ENCODE data around the gene NCAPD3. TPM values are rescaled to one million over a fixed set of nuclear protein-coding genes. Genes with fewer than 3 reads are reported as not detected.

Gene NCAPD3
- total and polyA plus RNA-seq, 9 of the 15 experiments (the other 6 are each of a cell fraction or from before 2014, with no cell fraction given), result 23.6 to 80.6 (median 58.6) TPM

DNA sequence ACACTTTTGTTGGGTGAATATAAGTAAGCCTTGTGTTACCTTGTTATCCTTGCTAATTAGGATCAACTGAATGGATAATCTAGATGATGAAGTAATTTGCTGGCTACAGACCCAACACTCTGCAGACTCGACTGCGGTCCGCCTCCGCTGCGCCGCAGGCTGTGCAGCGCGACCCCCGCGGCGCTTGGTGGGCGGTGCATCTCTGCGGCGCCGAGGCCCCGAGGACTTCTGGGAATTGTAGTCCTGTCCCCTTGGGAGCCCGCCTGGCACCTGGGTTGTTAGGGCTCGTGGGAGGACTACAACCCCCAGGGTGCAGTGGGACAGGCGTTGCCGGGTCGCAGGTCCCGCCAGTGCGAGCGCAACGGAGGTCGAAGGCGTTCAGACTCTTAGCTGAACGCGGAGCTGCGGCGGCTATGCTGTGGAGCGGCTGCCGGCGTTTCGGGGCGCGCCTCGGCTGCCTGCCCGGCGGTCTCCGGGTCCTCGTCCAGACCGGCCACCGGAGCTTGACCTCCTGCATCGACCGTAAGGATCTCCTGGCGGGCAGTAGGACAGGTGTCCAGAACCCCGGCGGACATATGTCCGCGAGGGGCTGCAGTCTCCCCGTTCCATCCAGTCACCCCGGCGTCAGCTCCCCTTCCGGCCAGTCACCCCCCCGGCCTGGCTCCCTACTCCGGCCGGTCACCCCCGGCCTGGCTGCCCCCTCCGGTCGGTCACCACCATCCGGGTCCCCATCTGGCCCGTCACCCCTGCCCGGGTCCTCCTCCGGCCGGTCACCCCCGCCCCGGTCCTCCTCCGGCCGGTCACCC, 29.6 kb upstream of the NCAPD3 start, which contains the start of the genes ACAD8 and THYN1 (continued):
- TF ChIP-seq POU5F1 (IDR thresholded peaks at IDR 0.05; ENCODE audit: borderline replicate concordance, low read depth, low read length, partially characterized antibody) (peak; percentile 46), ERF (CRISPR knock-in tag; IDR thresholded peaks at IDR 0.05) (no peak), EGR1 (conservative IDR thresholded peaks at IDR 0.05) (peak; percentile 90), TCF3 (CRISPR knock-in tag; IDR thresholded peaks at IDR 0.05) (no peak), KDM4B (IDR thresholded peaks at IDR 0.05; ENCODE audit: borderline replicate concordance in 2 of 2, low read depth in 1 of 2) (peak in 1 of 2 experiments; percentile 31; a peak in 1 of 4 replicates), PYGO2 (tag; IDR thresholded peaks at IDR 0.05) (no peak), ZNF740 (CRISPR knock-in tag; IDR thresholded peaks at IDR 0.05) (no peak), ZNF740 (tag; IDR thresholded peaks at IDR 0.05) (no peak), RB1 (IDR thresholded peaks at IDR 0.05; ENCODE audit: low read depth) (peak; percentile 69; the same call in 1 of the 2 replicates), ZNF75A (CRISPR knock-in tag; IDR thresholded peaks at IDR 0.05) (no peak), ZNF184 (CRISPR knock-in tag; IDR thresholded peaks at IDR 0.05) (no peak), NCOR1 (IDR thresholded peaks at IDR 0.05) (no peak), ZNF133 (CRISPR knock-in tag; IDR thresholded peaks at IDR 0.05) (no peak), HES1 (IDR thresholded peaks at IDR 0.05; ENCODE audit: low read depth) (no peak), ZNF584 (CRISPR knock-in tag; IDR thresholded peaks at IDR 0.05; ENCODE audit: low read depth) (no peak), SIRT6 (IDR thresholded peaks at IDR 0.05; ENCODE audit: low read depth, low read length) (no peak), ZNF165 (CRISPR knock-in tag; IDR thresholded peaks at IDR 0.05; ENCODE audit: borderline replicate concordance) (no peak), HOXB6 (CRISPR knock-in tag; IDR thresholded peaks at IDR 0.05; ENCODE audit: borderline replicate concordance) (no peak), ZKSCAN1 (IDR thresholded peaks at IDR 0.05; ENCODE audit: low read depth, low read length) (no peak), DMBX1 (CRISPR knock-in tag; IDR thresholded peaks at IDR 0.05; ENCODE audit: borderline replicate concordance) (no peak), NFYB (IDR thresholded peaks at IDR 0.05; ENCODE audit: extremely low read depth, insufficient read length) (no peak), ZNF121 (CRISPR knock-in tag; conservative IDR thresholded peaks at IDR 0.05) (no peak), RAD21 (CRISPR knock-in tag; conservative IDR thresholded peaks at IDR 0.05 in 1 of 2, IDR thresholded peaks at IDR 0.05 in 1 of 2) (no peak; a peak in 1 of 4 replicates), GABPB1 (CRISPR knock-in tag; IDR thresholded peaks at IDR 0.05) (no peak)
- TF ChIP-seq, protein P1, sequence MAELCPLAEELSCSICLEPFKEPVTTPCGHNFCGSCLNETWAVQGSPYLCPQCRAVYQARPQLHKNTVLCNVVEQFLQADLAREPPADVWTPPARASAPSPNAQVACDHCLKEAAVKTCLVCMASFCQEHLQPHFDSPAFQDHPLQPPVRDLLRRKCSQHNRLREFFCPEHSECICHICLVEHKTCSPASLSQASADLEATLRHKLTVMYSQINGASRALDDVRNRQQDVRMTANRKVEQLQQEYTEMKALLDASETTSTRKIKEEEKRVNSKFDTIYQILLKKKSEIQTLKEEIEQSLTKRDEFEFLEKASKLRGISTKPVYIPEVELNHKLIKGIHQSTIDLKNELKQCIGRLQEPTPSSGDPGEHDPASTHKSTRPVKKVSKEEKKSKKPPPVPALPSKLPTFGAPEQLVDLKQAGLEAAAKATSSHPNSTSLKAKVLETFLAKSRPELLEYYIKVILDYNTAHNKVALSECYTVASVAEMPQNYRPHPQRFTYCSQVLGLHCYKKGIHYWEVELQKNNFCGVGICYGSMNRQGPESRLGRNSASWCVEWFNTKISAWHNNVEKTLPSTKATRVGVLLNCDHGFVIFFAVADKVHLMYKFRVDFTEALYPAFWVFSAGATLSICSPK (IDR thresholded peaks at IDR 0.05; ENCODE audit: borderline replicate concordance), result no peak
